Measurements from ENCODE around the gene CADM3. TPM values are rescaled to one million over a fixed set of nuclear protein-coding genes. Genes with fewer than 3 reads are reported as not detected.

The CADM3 gene
- total RNA-seq, 1 donor from 2014 or later = 18.2 TPM

DNA sequence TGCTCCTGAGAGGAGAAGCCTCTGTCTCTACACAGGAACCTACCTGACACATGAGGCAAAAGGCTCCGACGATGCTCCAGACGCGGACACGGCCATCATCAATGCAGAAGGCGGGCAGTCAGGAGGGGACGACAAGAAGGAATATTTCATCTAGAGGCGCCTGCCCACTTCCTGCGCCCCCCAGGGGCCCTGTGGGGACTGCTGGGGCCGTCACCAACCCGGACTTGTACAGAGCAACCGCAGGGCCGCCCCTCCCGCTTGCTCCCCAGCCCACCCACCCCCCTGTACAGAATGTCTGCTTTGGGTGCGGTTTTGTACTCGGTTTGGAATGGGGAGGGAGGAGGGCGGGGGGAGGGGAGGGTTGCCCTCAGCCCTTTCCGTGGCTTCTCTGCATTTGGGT lies 29.4 kb downstream of the CADM3 start:
- H3K27ac ChIP-seq (ENCODE audit: low read depth, low read length) = no peak overlapping the region
- Mint-ChIP-seq H3K27me3 (ENCODE audit: low read depth, unreplicated experiment) (peaks cover 42% of the 10 kb centered on the region), H3K27ac (ENCODE audit: unreplicated experiment) (no peak overlapping the region), H3K36me3 (ENCODE audit: low read depth, unreplicated experiment) (peaks cover 5% of the 10 kb centered on the region), H3K4me3 (ENCODE audit: unreplicated experiment) (no peak overlapping the region), H3K4me1 (ENCODE audit: low read depth, unreplicated experiment) (no peaks in the 10 kb centered on the region), H3K9me3 (ENCODE audit: unreplicated experiment) (no peaks in the 10 kb centered on the region)
- no peaks in the 10 kb centered on the region for H3K27me3 ChIP-seq (ENCODE audit: insufficient read depth, low read length)
- no peak for TF ChIP-seq EZH2 (IDR thresholded peaks at IDR 0.05; ENCODE audit: insufficient read depth, low read length)
- TF ChIP-seq, protein P1, sequence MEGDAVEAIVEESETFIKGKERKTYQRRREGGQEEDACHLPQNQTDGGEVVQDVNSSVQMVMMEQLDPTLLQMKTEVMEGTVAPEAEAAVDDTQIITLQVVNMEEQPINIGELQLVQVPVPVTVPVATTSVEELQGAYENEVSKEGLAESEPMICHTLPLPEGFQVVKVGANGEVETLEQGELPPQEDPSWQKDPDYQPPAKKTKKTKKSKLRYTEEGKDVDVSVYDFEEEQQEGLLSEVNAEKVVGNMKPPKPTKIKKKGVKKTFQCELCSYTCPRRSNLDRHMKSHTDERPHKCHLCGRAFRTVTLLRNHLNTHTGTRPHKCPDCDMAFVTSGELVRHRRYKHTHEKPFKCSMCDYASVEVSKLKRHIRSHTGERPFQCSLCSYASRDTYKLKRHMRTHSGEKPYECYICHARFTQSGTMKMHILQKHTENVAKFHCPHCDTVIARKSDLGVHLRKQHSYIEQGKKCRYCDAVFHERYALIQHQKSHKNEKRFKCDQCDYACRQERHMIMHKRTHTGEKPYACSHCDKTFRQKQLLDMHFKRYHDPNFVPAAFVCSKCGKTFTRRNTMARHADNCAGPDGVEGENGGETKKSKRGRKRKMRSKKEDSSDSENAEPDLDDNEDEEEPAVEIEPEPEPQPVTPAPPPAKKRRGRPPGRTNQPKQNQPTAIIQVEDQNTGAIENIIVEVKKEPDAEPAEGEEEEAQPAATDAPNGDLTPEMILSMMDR (IDR thresholded peaks at IDR 0.05; ENCODE audit: insufficient read depth, low read depth, low read length) = no peak
- H3K4me1 ChIP-seq (ENCODE audit: insufficient read depth, low read length) = no peaks in the 10 kb centered on the region
- H3K9me3 ChIP-seq (ENCODE audit: insufficient read depth, low read depth, low read length) = no peaks in the 10 kb centered on the region
- no peaks in the 10 kb centered on the region for H4K20me1 ChIP-seq (ENCODE audit: insufficient read depth, low read length)
- no peak overlapping the region for H3K4me2 ChIP-seq (ENCODE audit: low read length)
- H3K79me2 ChIP-seq (ENCODE audit: insufficient read depth, low read length) = no peaks in the 10 kb centered on the region
- FAIRE-seq (no peak), DNase-seq (ENCODE audit: low read depth) (no peak)
- no peak overlapping the region for H2AFZ ChIP-seq (ENCODE audit: low read depth, low read length)
- no peaks in the 10 kb centered on the region for H3K36me3 ChIP-seq (ENCODE audit: insufficient read depth, low read length)
- H3K4me3 ChIP-seq (ENCODE audit: insufficient read depth, low read depth, low read length) = no peak overlapping the region
- no peak overlapping the region for H3K9ac ChIP-seq (ENCODE audit: low read length)

DNA sequence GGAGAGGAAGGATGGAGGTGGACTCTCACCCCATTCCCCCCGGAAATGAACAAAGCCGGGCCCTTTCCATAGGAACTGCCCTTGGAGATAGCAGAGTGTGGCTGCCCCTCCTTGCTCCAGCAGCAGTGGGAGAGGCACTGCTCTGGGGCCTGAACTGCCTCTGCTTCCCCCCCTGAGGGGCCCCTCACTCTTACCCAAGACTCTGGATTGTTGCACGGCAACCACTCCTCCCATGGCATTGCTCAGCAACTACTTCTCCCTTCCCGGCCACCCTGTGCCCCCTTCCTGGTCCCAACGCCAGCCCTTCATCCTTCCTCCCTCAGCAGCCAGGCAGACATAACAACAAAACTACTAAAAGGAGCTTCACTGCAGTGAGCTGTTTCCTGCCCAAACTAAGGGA lies 30.2 kb downstream of the CADM3 start:
- Histone ChIP-seq H2AFZ (ENCODE audit: low read depth, low read length) (no peak overlapping the region), H3K9me3 (ENCODE audit: insufficient read depth, low read depth, low read length) (no peaks in the 10 kb centered on the region), H3K4me2 (ENCODE audit: low read length) (no peak overlapping the region), H3K36me3 (ENCODE audit: insufficient read depth, low read length) (no peaks in the 10 kb centered on the region), H3K4me3 (ENCODE audit: insufficient read depth, low read depth, low read length) (no peak overlapping the region), H3K27me3 (ENCODE audit: insufficient read depth, low read length) (no peaks in the 10 kb centered on the region), H3K79me2 (ENCODE audit: insufficient read depth, low read length) (no peaks in the 10 kb centered on the region), H3K27ac (ENCODE audit: low read depth, low read length) (no peak overlapping the region), H3K4me1 (ENCODE audit: insufficient read depth, low read length) (no peaks in the 10 kb centered on the region), H3K9ac (ENCODE audit: low read length) (no peak overlapping the region), H4K20me1 (ENCODE audit: insufficient read depth, low read length) (no peaks in the 10 kb centered on the region)
- Mint-ChIP-seq H3K9me3 (ENCODE audit: unreplicated experiment) (no peaks in the 10 kb centered on the region), H3K36me3 (ENCODE audit: low read depth, unreplicated experiment) (peaks cover 5% of the 10 kb centered on the region), H3K4me1 (ENCODE audit: low read depth, unreplicated experiment) (no peaks in the 10 kb centered on the region), H3K4me3 (ENCODE audit: unreplicated experiment) (no peak overlapping the region), H3K27me3 (ENCODE audit: low read depth, unreplicated experiment) (peaks cover 46% of the 10 kb centered on the region), H3K27ac (ENCODE audit: unreplicated experiment) (no peak overlapping the region)
- no peak for DNase-seq (ENCODE audit: low read depth)
- TF ChIP-seq, protein P1 (IDR thresholded peaks at IDR 0.05; ENCODE audit: insufficient read depth, low read depth, low read length) = no peak
- no peak for TF ChIP-seq EZH2 (IDR thresholded peaks at IDR 0.05; ENCODE audit: insufficient read depth, low read length)
- FAIRE-seq = no peak

DNA sequence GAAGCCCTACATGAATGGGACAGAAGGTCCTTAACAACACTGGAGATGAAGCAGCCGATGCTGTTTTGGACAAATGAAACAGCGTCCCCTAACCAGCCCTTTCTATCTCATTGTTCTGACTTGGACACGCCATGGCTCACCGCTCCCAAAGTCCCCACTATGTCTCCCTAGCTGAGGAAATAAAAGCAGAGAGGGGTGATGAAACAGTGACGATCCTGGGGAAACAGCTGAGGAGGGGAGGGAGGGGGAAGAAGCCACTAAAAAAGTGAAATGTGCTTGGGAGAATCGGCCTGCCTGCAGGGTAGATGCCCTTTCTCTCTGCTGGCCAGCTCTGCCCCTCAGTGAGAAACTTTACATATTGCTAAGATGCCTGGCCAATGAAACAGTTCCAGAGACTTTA lies 32.2 kb downstream of the CADM3 start:
- no peak for FAIRE-seq
- H3K4me1 Mint-ChIP-seq (ENCODE audit: low read depth, unreplicated experiment) = no peaks in the 10 kb centered on the region

More for the DNA sequence above, 32.2 kb downstream of the CADM3 start:
- no peak overlapping the region for H3K4me3 ChIP-seq (ENCODE audit: insufficient read depth, low read depth, low read length)
- Mint-ChIP-seq H3K27me3 (ENCODE audit: low read depth, unreplicated experiment) (peaks cover 65% of the 10 kb centered on the region), H3K9me3 (ENCODE audit: unreplicated experiment) (no peaks in the 10 kb centered on the region), H3K36me3 (ENCODE audit: low read depth, unreplicated experiment) (peaks cover 5% of the 10 kb centered on the region), H3K4me3 (ENCODE audit: unreplicated experiment) (no peak overlapping the region), H3K27ac (ENCODE audit: unreplicated experiment) (no peak overlapping the region)
- H3K4me2 ChIP-seq (ENCODE audit: low read length) = no peak overlapping the region
- no peaks in the 10 kb centered on the region for H4K20me1 ChIP-seq (ENCODE audit: insufficient read depth, low read length)
- no peaks in the 10 kb centered on the region for H3K4me1 ChIP-seq (ENCODE audit: insufficient read depth, low read length)
- no peaks in the 10 kb centered on the region for H3K9me3 ChIP-seq (ENCODE audit: insufficient read depth, low read depth, low read length)
- H3K27ac ChIP-seq (ENCODE audit: low read depth, low read length) = no peak overlapping the region
- no peak overlapping the region for H2AFZ ChIP-seq (ENCODE audit: low read depth, low read length)
- no peaks in the 10 kb centered on the region for H3K79me2 ChIP-seq (ENCODE audit: insufficient read depth, low read length)
- DNase-seq (ENCODE audit: low read depth) = no peak
- TF ChIP-seq, protein P1 (IDR thresholded peaks at IDR 0.05; ENCODE audit: insufficient read depth, low read depth, low read length) = no peak
- no peak for TF ChIP-seq EZH2 (IDR thresholded peaks at IDR 0.05; ENCODE audit: insufficient read depth, low read length)
- no peak overlapping the region for H3K9ac ChIP-seq (ENCODE audit: low read length)
- H3K27me3 ChIP-seq (ENCODE audit: insufficient read depth, low read length) = peaks cover 6% of the 10 kb centered on the region
- no peaks in the 10 kb centered on the region for H3K36me3 ChIP-seq (ENCODE audit: insufficient read depth, low read length)
